Measurements from ENCODE around the gene ATP1A3.
"Not testable (repeated sequence)": the region's sequence is repeated elsewhere in the genome, so short reads cannot be mapped to it uniquely, and the experiment has no call there.

Gene ATP1A3

GRCh38 chr19:41997851-41998229 is 3.8 kb upstream of the ATP1A3 start:
- no peak overlapping the region for H3K4me3 ChIP-seq (ENCODE audit: low read depth, low read length)
- DNase-seq (ENCODE audit: low read depth), result no peak
- TF ChIP-seq, protein P1, sequence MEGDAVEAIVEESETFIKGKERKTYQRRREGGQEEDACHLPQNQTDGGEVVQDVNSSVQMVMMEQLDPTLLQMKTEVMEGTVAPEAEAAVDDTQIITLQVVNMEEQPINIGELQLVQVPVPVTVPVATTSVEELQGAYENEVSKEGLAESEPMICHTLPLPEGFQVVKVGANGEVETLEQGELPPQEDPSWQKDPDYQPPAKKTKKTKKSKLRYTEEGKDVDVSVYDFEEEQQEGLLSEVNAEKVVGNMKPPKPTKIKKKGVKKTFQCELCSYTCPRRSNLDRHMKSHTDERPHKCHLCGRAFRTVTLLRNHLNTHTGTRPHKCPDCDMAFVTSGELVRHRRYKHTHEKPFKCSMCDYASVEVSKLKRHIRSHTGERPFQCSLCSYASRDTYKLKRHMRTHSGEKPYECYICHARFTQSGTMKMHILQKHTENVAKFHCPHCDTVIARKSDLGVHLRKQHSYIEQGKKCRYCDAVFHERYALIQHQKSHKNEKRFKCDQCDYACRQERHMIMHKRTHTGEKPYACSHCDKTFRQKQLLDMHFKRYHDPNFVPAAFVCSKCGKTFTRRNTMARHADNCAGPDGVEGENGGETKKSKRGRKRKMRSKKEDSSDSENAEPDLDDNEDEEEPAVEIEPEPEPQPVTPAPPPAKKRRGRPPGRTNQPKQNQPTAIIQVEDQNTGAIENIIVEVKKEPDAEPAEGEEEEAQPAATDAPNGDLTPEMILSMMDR (IDR thresholded peaks at IDR 0.05; ENCODE audit: control insufficient read depth, extremely low read depth, insufficient read depth), result no peak

GRCh38 chr19:41997121-41997850 is 3.3 kb upstream of the ATP1A3 start:
- DNase-seq (ENCODE audit: low read depth), result no peak
- H3K4me3 ChIP-seq (ENCODE audit: low read depth, low read length), result no peak overlapping the region
- TF ChIP-seq, protein P1 (IDR thresholded peaks at IDR 0.05; ENCODE audit: control insufficient read depth, extremely low read depth, insufficient read depth), result no peak

GRCh38 chr19:41995959-41996797 is 2.1 kb upstream of the ATP1A3 start:
- TF ChIP-seq, protein P1 (IDR thresholded peaks at IDR 0.05; ENCODE audit: control insufficient read depth, extremely low read depth, insufficient read depth), result no peak
- DNase-seq (ENCODE audit: low read depth), result no peak
- H3K4me3 ChIP-seq (ENCODE audit: low read depth, low read length), result no peak overlapping the region

DNA sequence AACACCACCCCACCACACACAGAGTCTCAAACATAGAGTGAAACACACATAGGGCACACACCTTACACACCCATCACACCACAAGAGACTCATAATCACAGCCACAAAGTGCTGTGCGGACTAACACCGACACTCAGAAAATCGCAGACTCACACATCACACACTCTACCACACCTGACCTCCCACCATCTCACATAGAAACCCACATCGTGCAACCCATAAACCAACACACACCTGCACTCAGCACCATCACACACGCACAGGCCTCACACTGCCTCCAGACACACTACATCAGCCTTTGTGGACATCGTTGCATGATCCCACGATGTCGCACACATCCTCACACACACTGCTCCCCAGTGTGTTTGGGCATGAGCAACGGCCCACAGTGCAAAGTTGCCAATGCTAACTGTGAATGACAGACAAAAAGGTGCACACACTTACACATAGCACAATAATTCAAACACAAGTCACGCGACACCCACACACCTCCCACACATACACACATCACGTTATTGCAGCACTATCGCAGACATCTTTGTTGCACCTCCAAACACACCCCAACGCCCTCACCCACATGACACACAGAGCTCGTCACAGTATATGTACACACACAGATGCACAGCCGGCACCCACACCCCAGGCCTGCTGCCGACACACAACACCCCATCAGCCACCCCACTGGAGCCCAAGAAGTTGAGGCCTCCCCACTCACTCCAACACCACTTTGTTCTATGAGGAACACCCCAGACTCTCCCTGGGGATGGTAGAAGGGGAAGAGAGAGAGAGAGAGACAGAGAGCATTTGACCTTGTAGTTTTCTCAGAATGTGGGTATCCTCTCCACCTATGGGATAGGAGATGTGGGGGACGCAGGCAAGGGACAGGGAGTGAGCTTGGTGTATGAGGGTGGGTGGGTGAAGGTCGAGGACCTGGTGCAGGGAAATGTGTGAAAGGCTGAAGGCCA is 1.2 kb upstream of the ATP1A3 start:
- DNase-seq (ENCODE audit: low read depth), result no peak
- TF ChIP-seq, protein P1 (IDR thresholded peaks at IDR 0.05; ENCODE audit: control insufficient read depth, extremely low read depth, insufficient read depth), result no peak
- H3K4me3 ChIP-seq (ENCODE audit: low read depth, low read length), result no peak overlapping the region

DNA sequence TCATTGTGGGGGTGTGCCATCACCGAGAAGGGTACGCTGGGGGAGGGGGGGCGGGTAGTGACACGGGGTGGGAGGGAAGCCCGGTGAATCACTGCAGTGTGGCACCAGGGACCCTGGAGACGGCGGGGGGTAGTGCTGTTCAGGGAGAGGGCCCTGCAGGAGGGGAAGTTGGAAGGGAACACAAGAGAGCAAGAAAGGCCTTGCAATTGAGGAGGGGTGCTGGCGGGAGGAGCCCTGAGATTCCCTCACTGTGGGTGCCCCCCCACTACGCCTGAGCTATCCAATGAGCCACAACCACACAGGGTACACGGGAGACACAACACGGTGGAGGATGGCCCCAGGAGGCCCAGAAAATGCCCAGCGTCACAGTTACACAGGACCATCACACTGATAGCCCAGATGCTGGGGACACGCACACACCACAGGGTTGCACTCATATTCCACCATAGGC is 516 bp upstream of the ATP1A3 start:
- TF ChIP-seq, protein P1 (IDR thresholded peaks at IDR 0.05; ENCODE audit: control insufficient read depth, extremely low read depth, insufficient read depth), result no peak
- no peak overlapping the region for H3K4me3 ChIP-seq (ENCODE audit: low read depth, low read length)
- DNase-seq (ENCODE audit: low read depth), result no peak

GRCh38 chr19:41991925-41992569 is 2.0 kb downstream of the ATP1A3 start:
- not testable (repeated sequence) for DNase-seq (ENCODE audit: low read depth); H3K4me3 ChIP-seq (ENCODE audit: low read depth, low read length)
